Ishikawa (cell line): ENCODE results near the gene PLEKHN1.
A peak's percentile ranks its signal among the peaks of the same experiment; 100 is the strongest.

Experiments used
- CEBPB ChIP-seq: IDR thresholded peaks from 2 replicates; pipeline ENCODE4 v1.6.1; 2012
- CREB1 ChIP-seq: IDR thresholded peaks from 2 replicates; pipeline ENCODE4 v1.6.1; 2012; ENCODE audit warnings: low read depth
- EGR1 ChIP-seq: IDR thresholded peaks from 2 replicates; pipeline ENCODE4 v1.6.1; 2012
- EP300 ChIP-seq: IDR thresholded peaks from 2 replicates; pipeline ENCODE4 v1.6.1; 2012; ENCODE audit warnings: borderline replicate concordance
- FOXM1 ChIP-seq: IDR thresholded peaks from 2 replicates; pipeline ENCODE4 v1.6.1; 2012; ENCODE audit warnings: low read depth, borderline replicate concordance
- MAX ChIP-seq: IDR thresholded peaks from 2 replicates; pipeline ENCODE4 v1.6.1; 2012
- NFIC ChIP-seq: IDR thresholded peaks from 2 replicates; pipeline ENCODE4 v1.6.1; 2012
- RAD21 ChIP-seq: IDR thresholded peaks from 2 replicates; pipeline ENCODE4 v1.6.1; 2012; ENCODE audit warnings: low read depth
- TAF1 ChIP-seq: IDR thresholded peaks from 2 replicates; pipeline ENCODE4 v1.6.1; 2012; ENCODE audit warnings: low read depth, mild to moderate bottlenecking
- TCF12 ChIP-seq: IDR thresholded peaks from 2 replicates; pipeline ENCODE4 v1.6.1; 2012; ENCODE audit warnings: low read depth
- TEAD4 ChIP-seq: IDR thresholded peaks from 2 replicates; pipeline ENCODE4 v1.6.1; 2012
- YY1 ChIP-seq: IDR thresholded peaks from 2 replicates; pipeline ENCODE4 v1.6.1; 2012; ENCODE audit warnings: low read depth
- ZBTB7A ChIP-seq: IDR thresholded peaks from 2 replicates; pipeline ENCODE4 v1.6.1; 2012; ENCODE audit warnings: low read depth
- TF ChIP-seq, protein P1 (sequence below): IDR thresholded peaks from 2 replicates; pipeline ENCODE4 v1.6.1; 2012; ENCODE audit warnings: low read depth, mild to moderate bottlenecking
- TF ChIP-seq, protein P2 (sequence below): IDR thresholded peaks from 2 replicates; pipeline ENCODE4 v1.6.1; 2012

Gene PLEKHN1

GRCh38 chr1:950881-951280 is 15.4 kb upstream of the PLEKHN1 start:
- TF ChIP-seq, protein P1, sequence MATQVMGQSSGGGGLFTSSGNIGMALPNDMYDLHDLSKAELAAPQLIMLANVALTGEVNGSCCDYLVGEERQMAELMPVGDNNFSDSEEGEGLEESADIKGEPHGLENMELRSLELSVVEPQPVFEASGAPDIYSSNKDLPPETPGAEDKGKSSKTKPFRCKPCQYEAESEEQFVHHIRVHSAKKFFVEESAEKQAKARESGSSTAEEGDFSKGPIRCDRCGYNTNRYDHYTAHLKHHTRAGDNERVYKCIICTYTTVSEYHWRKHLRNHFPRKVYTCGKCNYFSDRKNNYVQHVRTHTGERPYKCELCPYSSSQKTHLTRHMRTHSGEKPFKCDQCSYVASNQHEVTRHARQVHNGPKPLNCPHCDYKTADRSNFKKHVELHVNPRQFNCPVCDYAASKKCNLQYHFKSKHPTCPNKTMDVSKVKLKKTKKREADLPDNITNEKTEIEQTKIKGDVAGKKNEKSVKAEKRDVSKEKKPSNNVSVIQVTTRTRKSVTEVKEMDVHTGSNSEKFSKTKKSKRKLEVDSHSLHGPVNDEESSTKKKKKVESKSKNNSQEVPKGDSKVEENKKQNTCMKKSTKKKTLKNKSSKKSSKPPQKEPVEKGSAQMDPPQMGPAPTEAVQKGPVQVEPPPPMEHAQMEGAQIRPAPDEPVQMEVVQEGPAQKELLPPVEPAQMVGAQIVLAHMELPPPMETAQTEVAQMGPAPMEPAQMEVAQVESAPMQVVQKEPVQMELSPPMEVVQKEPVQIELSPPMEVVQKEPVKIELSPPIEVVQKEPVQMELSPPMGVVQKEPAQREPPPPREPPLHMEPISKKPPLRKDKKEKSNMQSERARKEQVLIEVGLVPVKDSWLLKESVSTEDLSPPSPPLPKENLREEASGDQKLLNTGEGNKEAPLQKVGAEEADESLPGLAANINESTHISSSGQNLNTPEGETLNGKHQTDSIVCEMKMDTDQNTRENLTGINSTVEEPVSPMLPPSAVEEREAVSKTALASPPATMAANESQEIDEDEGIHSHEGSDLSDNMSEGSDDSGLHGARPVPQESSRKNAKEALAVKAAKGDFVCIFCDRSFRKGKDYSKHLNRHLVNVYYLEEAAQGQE = no peak
- TF ChIP-seq RAD21 (no peak), EGR1 (no peak), MAX (no peak), ZBTB7A (no peak), EP300 (no peak), CEBPB (no peak), CREB1 (no peak), TAF1 (no peak), TCF12 (no peak), YY1 (no peak), TEAD4 (no peak), NFIC (no peak), FOXM1 (no peak)
- TF ChIP-seq, protein P2, sequence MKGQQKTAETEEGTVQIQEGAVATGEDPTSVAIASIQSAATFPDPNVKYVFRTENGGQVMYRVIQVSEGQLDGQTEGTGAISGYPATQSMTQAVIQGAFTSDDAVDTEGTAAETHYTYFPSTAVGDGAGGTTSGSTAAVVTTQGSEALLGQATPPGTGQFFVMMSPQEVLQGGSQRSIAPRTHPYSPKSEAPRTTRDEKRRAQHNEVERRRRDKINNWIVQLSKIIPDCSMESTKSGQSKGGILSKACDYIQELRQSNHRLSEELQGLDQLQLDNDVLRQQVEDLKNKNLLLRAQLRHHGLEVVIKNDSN = no peak

DNA sequence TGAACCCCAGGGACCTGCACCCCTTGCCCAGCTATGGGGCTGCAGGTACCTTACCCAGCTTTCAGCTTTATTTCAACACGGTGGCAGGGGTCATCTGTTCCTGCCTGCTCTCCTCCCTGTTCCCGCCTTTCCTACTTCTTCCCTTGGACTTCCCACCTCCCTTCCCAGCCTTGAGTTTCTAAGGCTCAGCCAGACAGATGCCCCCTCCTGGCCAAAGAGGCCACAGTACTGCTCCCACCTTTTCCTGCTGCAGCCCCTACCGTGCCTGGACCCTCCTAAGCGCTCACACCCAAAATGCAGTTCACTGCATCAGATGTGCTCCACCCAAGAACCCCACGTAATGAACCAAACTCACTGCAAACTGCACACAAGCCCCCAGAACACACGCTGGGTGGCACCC is 14.9 kb upstream of the PLEKHN1 start:
- peak; percentile 29; the same call in 1 of the 2 replicates for TF ChIP-seq RAD21
- TF ChIP-seq, protein P2 = no peak
- TF ChIP-seq YY1 = no peak

- TF ChIP-seq FOXM1 (no peak), TEAD4 (no peak), NFIC (no peak), TAF1 (no peak), CREB1 (no peak), RAD21 (no peak), TCF12 (no peak), EGR1 (no peak), EP300 (no peak), MAX (no peak), ZBTB7A (no peak), YY1 (no peak), CEBPB (no peak)
- TF ChIP-seq, protein P2 = no peak
- TF ChIP-seq, protein P1 = no peak
These were observed 14.1 kb upstream of the PLEKHN1 start for GRCh38 chr1:952201-952600.

GRCh38 chr1:952603-953002 is 13.7 kb upstream of the PLEKHN1 start:
- TF ChIP-seq CREB1 = no peak
- no peak for TF ChIP-seq MAX
- no peak for TF ChIP-seq TEAD4
- no peak for TF ChIP-seq TCF12
- no peak for TF ChIP-seq CEBPB
- TF ChIP-seq EGR1 = no peak
- TF ChIP-seq RAD21 = no peak
- TF ChIP-seq, protein P1 = no peak
- TF ChIP-seq YY1 = no peak
- no peak for TF ChIP-seq FOXM1
- TF ChIP-seq, protein P2 = no peak
- TF ChIP-seq NFIC = no peak
- no peak for TF ChIP-seq TAF1
- TF ChIP-seq ZBTB7A = no peak
- no peak for TF ChIP-seq EP300
